ENCODE measurements around the gene FCF1. TPM values are rescaled to one million over a fixed set of nuclear protein-coding genes. Genes with fewer than 3 reads are reported as not detected.

Gene FCF1
- total RNA-seq, 1 donor from 2014 or later, result 10.0 TPM

- H3K27me3 ChIP-seq, result no peaks in the 10 kb centered on the region
- no peak for DNase-seq (ENCODE audit: low spot score in 2 of 2)
- peaks cover 21 to 60% of the 10 kb centered on the region in 2 donors for H3K36me3 ChIP-seq
- H3K4me3 ChIP-seq, result no peak overlapping the region
- intact Hi-C loops (cut with DNase I), result no loop called here
- TF ChIP-seq CTCF (IDR thresholded peaks at IDR 0.05), result no peak
- H3K9me3 ChIP-seq, result no peaks in the 10 kb centered on the region
- peaks cover 0 to 3% of the 10 kb centered on the region in 2 donors for H3K4me1 ChIP-seq
- no peak overlapping the region for H3K27ac ChIP-seq
Observed at GRCh38 chr14:74682169-74682952, 30.6 kb upstream of the FCF1 start.

- no peak for DNase-seq (ENCODE audit: low spot score in 2 of 2)
- Histone ChIP-seq H3K9me3 (no peaks in the 10 kb centered on the region), H3K36me3 (peaks cover 24 to 69% of the 10 kb centered on the region in 2 donors), H3K4me3 (no peak overlapping the region), H3K27me3 (no peaks in the 10 kb centered on the region), H3K27ac (no peak overlapping the region), H3K4me1 (peaks cover 0 to 3% of the 10 kb centered on the region in 2 donors)
- intact Hi-C loops (cut with DNase I), result no loop called here
- no peak for TF ChIP-seq CTCF (IDR thresholded peaks at IDR 0.05)
Observed at GRCh38 chr14:74683406-74683805, 29.5 kb upstream of the FCF1 start.

GRCh38 chr14:74684434-74684833, 28.5 kb upstream of the FCF1 start:
- no peak overlapping the region for H3K27ac ChIP-seq
- no peak overlapping the region for H3K4me3 ChIP-seq
- no peak for DNase-seq (ENCODE audit: low spot score in 2 of 2)
- no peaks in the 10 kb centered on the region for H3K9me3 ChIP-seq
- peaks cover 26 to 71% of the 10 kb centered on the region in 2 donors for H3K36me3 ChIP-seq
- intact Hi-C loops (cut with DNase I), result no loop called here
- no peak for TF ChIP-seq CTCF (IDR thresholded peaks at IDR 0.05)
- H3K4me1 ChIP-seq, result peaks cover 0 to 3% of the 10 kb centered on the region in 2 donors
- H3K27me3 ChIP-seq, result no peaks in the 10 kb centered on the region

- H3K4me3 ChIP-seq, result no peak overlapping the region
- DNase-seq (ENCODE audit: low spot score in 2 of 2), result no peak
- H3K36me3 ChIP-seq, result peaks cover 32 to 67% of the 10 kb centered on the region in 2 donors
- no peak overlapping the region for H3K27ac ChIP-seq
- peaks cover 0 to 5% of the 10 kb centered on the region in 2 donors for H3K4me1 ChIP-seq
- TF ChIP-seq CTCF (IDR thresholded peaks at IDR 0.05), result no peak
- H3K9me3 ChIP-seq, result no peaks in the 10 kb centered on the region
- no peaks in the 10 kb centered on the region for H3K27me3 ChIP-seq
- intact Hi-C loops (cut with DNase I), result no loop called here
Observed at GRCh38 chr14:74685056-74685455, 27.9 kb upstream of the FCF1 start.

- DNase-seq (ENCODE audit: low spot score in 2 of 2), result no peak
- H3K4me1 ChIP-seq, result peaks cover 0 to 14% of the 10 kb centered on the region in 2 donors
- H3K36me3 ChIP-seq, result peaks cover 34 to 67% of the 10 kb centered on the region in 2 donors
- TF ChIP-seq CTCF (IDR thresholded peaks at IDR 0.05), result no peak
- no peak overlapping the region for H3K4me3 ChIP-seq
- H3K27ac ChIP-seq, result no peak overlapping the region
- no peaks in the 10 kb centered on the region for H3K27me3 ChIP-seq
- intact Hi-C loops (cut with DNase I), result no loop called here
- no peaks in the 10 kb centered on the region for H3K9me3 ChIP-seq
Observed at GRCh38 chr14:74685921-74686678, 26.8 kb upstream of the FCF1 start.
